Subcutaneous preadipocyte (primary cell): ENCODE data around the gene ZBTB32. TPM values are rescaled to one million over a fixed set of nuclear protein-coding genes. Genes with fewer than 3 reads are reported as not detected.

ENCODE experiments used
- total RNA-seq: library from RNA; depleted of rRNA; stranded (reverse); fragments of >200 nt; gene quantifications from 2 replicates; pipeline ENCODE4 v1.2.3, GENCODE V29; 2012

The ZBTB32 gene, protein sequence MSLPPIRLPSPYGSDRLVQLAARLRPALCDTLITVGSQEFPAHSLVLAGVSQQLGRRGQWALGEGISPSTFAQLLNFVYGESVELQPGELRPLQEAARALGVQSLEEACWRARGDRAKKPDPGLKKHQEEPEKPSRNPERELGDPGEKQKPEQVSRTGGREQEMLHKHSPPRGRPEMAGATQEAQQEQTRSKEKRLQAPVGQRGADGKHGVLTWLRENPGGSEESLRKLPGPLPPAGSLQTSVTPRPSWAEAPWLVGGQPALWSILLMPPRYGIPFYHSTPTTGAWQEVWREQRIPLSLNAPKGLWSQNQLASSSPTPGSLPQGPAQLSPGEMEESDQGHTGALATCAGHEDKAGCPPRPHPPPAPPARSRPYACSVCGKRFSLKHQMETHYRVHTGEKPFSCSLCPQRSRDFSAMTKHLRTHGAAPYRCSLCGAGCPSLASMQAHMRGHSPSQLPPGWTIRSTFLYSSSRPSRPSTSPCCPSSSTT
- total RNA-seq = not detected in 2 replicates

DNA sequence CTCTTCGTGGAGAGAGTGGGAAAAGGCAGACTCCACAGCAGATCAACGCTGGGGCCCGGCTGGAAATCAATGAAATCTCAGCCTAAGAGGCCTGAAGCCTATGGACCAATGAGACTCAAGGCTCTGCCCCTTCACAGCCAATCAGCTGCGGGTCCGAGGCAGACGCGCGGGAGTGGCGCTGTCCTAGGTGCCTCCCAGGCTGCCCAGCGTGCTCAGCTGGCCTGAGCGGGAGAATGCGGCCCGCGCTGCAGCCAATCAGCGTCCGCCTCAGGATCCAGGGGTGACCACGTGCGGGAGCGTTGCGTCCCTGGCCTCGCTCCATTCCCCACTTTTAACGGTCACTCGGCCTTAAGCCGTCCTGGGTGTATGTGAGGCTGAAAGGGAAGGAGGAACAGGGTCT is at the start of gene ZBTB32:
TSS of gene ZBTB32 (plus strand) at position 341 of the 400 bp plus-strand sequence. CDS start 10,069 bp downstream, outside the sequence.

DNA sequence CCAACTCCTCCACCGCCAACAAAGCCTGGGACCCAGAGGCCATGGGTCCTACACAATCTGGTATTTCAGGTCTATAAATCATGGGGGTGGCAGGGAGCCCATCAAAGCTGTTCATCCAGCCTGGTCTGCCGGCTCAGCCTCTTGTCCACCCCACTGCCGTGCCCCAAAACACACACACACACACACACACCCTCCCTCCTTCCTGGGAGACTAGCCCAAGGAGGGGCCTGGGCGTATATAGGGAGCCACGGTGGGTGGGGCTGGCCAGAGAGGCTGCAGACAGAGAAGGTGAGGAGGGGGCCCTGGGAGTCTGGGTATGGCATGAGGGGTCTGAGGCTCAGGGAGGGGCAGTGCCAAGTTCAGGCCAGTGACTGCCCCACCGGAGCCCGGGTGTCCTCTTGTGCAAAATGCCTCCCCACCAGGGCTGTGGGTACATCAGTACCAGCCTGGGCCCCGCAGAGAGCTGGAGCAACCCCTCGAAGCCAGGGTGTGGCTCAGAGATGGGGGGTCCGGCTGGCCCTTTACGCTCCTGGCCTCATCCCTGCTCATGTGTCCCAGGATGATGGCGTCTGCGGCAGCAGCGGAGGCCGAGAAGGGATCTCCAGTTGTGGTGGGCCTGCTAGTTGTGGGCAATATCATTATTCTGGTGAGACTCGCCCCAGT is 38.0 kb upstream of the ZBTB32 start, which contains the start of gene UPK1A:
TSS of gene UPK1A (plus strand) at position 267 of the 663 bp plus-strand sequence. CDS start at position 563, 296 bp downstream.

DNA sequence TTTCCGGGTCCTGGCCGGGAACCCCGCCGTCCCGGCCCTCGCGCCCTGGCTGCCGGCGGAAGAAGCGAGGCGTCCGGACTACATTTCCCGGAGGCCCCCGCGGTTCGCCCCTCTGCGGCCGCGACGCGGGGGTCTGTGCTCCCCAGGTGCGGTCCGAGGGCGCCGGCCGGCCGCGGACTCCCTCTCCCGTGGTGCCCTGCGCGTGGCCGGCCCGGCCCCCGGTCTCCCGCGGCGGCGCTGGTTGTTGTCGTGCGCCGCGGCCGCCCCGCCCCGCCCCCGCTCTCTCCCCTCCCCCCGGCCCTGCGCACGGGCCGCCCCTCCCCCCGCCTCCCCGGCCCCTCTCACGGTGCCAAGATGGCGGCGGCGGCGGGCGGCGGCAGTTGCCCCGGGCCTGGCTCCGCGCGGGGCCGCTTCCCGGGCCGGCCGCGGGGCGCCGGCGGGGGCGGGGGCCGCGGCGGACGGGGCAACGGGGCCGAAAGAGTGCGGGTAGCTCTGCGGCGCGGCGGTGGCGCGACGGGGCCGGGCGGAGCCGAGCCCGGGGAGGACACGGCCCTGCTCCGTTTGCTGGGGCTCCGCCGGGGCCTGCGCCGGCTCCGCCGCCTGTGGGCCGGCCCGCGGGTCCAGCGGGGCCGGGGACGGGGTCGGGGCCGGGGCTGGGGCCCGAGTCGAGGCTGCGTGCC is 13.4 kb downstream of the ZBTB32 start, which contains the start of gene KMT2B:
TSS of gene KMT2B (plus strand) at position 339 of the 680 bp plus-strand sequence. CDS start at position 355, 16 bp downstream.

DNA sequence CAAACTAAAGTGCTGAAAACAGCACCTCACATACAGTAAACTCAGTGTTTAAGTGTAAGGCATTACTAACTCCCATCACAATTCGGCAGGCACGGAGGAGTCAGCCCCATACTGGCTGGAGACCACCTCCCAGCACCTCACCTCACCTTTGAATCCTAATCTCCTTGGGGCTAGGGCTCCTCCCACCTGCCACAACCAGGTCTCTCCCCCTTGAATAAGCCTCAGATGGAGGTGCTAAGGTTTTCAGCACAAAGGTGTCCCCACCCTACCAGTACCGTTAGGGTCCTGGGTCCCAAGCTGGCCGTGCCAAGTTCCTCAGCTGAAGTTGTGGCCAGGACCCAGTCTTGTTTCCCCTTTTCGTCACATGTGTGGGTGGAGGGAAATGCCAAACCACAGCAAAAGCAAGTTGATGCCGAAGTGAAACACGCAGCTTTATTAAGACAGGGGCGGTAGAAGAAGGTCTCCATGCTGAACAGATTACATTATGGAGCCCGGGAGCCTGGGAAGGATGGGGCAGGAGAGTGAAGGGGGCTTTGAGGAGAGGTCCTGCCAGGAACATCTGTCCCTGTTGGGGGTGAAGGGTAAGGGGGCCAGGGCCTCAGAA is 37.9 kb downstream of the ZBTB32 start, which contains the start of gene IGFLR1:
TSS of gene IGFLR1 (minus strand) at position 332 of the 604 bp plus-strand sequence. CDS start 1,272 bp downstream, outside the sequence.

DNA sequence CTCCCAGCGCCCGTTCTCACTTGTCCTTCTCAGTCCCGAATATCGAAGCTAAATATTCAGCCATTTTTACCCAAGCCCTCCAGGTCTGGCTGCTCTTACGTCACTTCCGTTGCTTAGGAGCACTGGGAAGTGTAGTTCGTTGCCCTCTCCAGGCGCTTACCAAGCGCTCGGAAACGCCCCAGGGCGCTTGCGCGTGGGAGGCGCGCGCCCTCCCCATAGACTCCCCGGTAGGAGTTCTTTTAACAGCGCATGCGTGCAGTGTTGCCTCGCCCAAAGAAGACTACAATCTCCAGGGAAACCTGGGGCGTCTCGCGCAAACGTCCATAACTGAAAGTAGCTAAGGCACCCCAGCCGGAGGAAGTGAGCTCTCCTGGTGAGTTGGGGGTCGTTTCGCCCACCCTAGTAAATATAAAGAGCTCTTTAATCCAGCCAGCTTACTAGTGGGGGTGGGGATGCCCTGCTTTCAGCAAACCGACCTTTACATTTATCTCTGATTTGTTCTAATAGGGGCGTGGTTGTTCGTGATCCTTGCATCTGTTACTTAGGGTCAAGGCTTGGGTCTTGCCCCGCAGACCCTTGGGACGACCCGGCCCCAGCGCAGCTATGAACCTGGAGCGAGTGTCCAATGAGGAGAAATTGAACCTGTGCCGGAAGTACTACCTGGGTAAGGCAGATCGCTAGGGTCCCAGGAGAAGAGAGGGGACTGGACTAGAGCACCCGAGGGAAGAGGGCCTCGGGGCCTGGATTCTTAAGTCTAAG is 41.1 kb downstream of the ZBTB32 start, which contains the start of the genes PSENEN and U2AF1L4:
TSS of gene PSENEN (plus strand) at position 324 of the 759 bp plus-strand sequence. CDS start at position 604, 280 bp downstream.
TSS of gene U2AF1L4 (minus strand) at position 91 of the 759 bp plus-strand sequence. CDS start at position 64, 27 bp downstream.

DNA sequence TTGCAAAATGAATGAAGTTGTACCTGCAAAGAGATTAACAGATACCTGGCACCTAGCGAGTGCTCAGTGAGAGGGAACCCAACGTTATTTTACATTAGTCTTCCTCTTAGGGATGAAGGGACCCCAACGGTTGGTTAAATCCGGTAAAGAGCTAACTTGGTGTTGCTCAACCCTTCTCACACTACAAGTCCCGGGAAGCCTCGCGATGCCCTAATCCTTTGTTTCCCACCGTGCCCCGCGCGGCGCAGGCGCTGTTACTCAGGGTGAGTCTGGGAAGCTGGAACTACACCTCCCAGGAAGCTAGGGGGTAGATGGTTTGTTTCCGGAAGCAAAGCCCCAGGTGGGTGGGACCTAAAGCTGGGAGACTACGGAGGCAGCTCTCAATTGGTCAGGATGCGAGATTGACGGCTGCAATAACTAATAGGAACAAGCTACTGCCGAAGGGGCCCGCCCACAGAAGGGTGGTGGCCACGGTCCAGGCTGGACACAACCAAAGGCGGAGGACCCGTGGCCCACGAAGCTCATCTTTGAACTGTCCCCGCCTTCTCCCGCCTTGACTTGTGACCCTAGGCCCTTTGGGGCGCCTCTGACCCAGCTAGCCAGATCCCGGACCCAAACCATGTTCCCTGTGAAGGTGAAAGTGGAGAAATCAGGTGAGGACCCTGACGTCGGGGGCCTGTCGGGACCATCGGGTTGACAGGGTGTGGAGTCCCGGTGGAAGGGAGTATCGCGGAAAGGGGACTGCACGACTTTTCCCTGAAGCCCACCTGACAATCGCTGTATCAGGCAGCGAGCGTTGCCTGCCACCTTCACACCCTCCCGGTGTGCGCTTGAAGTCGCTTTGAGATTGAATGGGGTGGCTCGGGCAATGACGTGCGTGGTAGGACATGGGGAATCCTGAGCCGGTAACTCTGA is 44.0 kb downstream of the ZBTB32 start, which contains the start of gene LIN37:
TSS of gene LIN37 (plus strand) at position 471 of the 915 bp plus-strand sequence. CDS start at position 620, 149 bp downstream.

DNA sequence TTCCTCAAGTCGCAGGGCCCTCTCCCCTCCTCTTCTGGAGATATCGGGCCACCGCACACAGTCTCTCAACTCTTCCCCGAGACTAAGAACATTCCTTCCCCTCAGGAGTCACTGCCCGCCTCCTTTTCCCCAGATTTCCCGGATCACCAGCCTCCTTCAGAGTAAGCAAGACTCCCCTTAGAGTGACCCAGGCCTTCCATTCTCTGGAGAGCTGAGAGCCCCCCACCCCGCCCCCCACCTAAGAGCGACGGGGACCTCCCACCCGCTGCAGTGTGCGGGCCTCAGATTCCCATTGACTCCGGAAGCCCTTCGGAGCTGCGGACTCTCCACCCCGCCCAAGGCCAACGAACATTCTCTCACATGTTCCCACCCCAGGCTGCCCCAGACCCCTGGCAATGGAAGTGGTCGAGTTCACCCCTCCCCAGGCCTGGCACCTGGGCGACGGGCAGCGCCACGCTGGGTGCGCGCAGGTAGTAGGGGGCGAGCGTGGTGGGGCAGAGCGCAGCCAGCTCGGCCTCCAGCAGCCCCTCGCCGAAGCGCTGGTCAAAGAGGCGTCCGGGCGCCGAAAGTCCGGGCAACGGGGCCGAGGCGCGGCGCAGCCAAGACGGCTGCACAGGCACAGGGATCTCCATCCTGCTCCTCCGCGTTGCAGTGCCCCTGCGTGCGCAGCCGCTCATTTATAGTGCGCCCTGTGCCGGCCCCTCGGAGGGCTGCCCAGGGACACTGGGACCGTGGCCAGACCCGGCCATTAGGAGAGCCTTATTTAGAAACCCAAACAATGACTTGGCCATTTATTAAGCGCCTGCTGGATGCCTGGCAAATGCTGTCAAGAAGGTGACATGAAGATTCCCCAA is 52.2 kb downstream of the ZBTB32 start, which contains the start of gene HSPB6:
TSS of gene HSPB6 (minus strand) at position 653 of the 854 bp plus-strand sequence. CDS start at position 632, 21 bp downstream.

DNA sequence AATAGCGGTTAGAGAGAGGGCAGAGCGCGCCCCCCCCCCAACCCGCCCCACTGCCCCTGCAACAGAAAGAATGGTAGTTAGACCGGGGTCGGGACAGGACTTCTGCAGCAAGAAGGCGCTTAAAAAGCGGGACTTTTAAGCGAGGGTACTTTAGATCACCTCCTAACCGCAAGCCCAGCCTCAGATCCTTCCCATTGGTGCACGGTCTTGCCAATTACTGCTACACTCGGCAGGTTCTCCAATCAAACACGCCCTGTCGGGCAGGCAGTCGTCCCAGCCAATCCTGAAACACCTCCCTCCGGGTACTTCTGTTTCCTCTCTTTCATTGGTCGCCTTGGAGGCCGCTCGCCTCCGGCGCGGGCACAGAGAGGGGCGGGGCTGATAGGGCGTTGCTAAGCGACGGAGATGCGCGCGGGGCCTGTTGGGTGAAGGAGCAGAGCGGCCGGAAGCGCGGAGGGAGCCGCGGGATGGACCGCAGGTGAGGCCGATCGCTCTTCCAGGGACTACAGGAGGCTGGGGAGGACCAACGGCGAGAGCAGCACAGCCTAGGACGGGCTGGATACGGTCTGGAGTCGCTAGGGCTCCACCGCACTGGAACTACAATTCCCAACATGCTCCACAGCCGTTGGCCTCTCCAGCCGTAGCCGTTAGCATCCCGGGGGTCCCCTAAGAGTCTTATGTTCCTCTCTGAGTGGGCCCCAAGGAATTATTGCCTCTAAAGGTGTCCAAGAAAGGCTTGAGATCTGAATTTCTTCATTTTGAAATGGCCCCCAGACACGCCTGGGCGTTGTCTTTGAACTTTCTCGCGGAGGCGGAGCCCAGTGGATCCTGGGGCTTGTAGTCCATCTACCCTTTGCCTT is 53.6 kb downstream of the ZBTB32 start, which contains the start of gene PROSER3:
TSS of gene PROSER3 (plus strand) at position 428 of the 860 bp plus-strand sequence. CDS start at position 468, 40 bp downstream.

Other genes with a start within 250 kb of the ZBTB32 start
- not detected in 2 replicates for gene KRTDAP, start 214.1 kb upstream of the ZBTB32 start, total RNA-seq
- 8.2 and 23.1 TPM in 2 replicates for gene DMKN, start 190.9 kb upstream of the ZBTB32 start, total RNA-seq
- gene SBSN, start 176.2 kb upstream of the ZBTB32 start, total RNA-seq = 4.3 and 13.6 TPM in 2 replicates
- gene GAPDHS, start 171.1 kb upstream of the ZBTB32 start, total RNA-seq = under 0.01 TPM in 1 of 2 replicates, not detected in the other
- gene TMEM147, start 158.9 kb upstream of the ZBTB32 start, total RNA-seq = 85.2 and 116 TPM in 2 replicates
- not detected in 2 replicates for gene ATP4A, start 140.9 kb upstream of the ZBTB32 start, total RNA-seq
- not detected in 2 replicates for gene PMIS2, start 118.4 kb upstream of the ZBTB32 start, total RNA-seq
- gene HAUS5, start 91.8 kb upstream of the ZBTB32 start, total RNA-seq = 6.6 and 12.5 TPM in 2 replicates
- gene RBM42, start 75.5 kb upstream of the ZBTB32 start, total RNA-seq = 42.0 and 43.0 TPM in 2 replicates
- 0.37 and 0.39 TPM in 2 replicates for gene ETV2, start 62.8 kb upstream of the ZBTB32 start, total RNA-seq
- gene COX6B1, start 56.2 kb upstream of the ZBTB32 start, total RNA-seq = 156 and 265 TPM in 2 replicates
- gene UPK1A, start 38.0 kb upstream of the ZBTB32 start, total RNA-seq = not detected in 2 replicates
- 7.3 and 7.8 TPM in 2 replicates for gene KMT2B, start 13.4 kb downstream of the ZBTB32 start, total RNA-seq
- gene IGFLR1, start 37.9 kb downstream of the ZBTB32 start, total RNA-seq = 1.6 and 2.9 TPM in 2 replicates
- 4.5 and 5.5 TPM in 2 replicates for gene U2AF1L4, start 40.9 kb downstream of the ZBTB32 start, total RNA-seq
- gene PSENEN, start 41.1 kb downstream of the ZBTB32 start, total RNA-seq = 12.5 and 14.7 TPM in 2 replicates
- gene LIN37, start 44.0 kb downstream of the ZBTB32 start, total RNA-seq = 14.3 and 16.2 TPM in 2 replicates
- gene HSPB6, start 52.5 kb downstream of the ZBTB32 start, total RNA-seq = 21.3 and 48.9 TPM in 2 replicates
- 7.7 and 12.7 TPM in 2 replicates for gene PROSER3, start 53.6 kb downstream of the ZBTB32 start, total RNA-seq
- 5.9 and 6.3 TPM in 2 replicates for gene ARHGAP33, start 71.0 kb downstream of the ZBTB32 start, total RNA-seq
- gene PRODH2, start 108.3 kb downstream of the ZBTB32 start, total RNA-seq = not detected in 2 replicates
- gene NPHS1, start 147.9 kb downstream of the ZBTB32 start, total RNA-seq = not detected in 2 replicates
- gene KIRREL2, start 152.4 kb downstream of the ZBTB32 start, total RNA-seq = under 0.01 TPM in 1 of 2 replicates, not detected in the other
- 0.37 and 1.2 TPM in 2 replicates for gene APLP1, start 164.0 kb downstream of the ZBTB32 start, total RNA-seq
- gene NFKBID, start 196.0 kb downstream of the ZBTB32 start, total RNA-seq = 4.4 and 6.1 TPM in 2 replicates
- gene HCST, start 198.0 kb downstream of the ZBTB32 start, total RNA-seq = 0.37 and 0.59 TPM in 2 replicates
- gene TYROBP, start 203.7 kb downstream of the ZBTB32 start, total RNA-seq = not detected in 2 replicates
- 3.9 and 4.0 TPM in 2 replicates for gene LRFN3, start 231.8 kb downstream of the ZBTB32 start, total RNA-seq